Measurements from ENCODE around the gene PAGE4.
A peak's percentile ranks its signal among the peaks of the same experiment; 100 is the strongest.

PAGE4 gene, protein sequence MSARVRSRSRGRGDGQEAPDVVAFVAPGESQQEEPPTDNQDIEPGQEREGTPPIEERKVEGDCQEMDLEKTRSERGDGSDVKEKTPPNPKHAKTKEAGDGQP

DNA sequence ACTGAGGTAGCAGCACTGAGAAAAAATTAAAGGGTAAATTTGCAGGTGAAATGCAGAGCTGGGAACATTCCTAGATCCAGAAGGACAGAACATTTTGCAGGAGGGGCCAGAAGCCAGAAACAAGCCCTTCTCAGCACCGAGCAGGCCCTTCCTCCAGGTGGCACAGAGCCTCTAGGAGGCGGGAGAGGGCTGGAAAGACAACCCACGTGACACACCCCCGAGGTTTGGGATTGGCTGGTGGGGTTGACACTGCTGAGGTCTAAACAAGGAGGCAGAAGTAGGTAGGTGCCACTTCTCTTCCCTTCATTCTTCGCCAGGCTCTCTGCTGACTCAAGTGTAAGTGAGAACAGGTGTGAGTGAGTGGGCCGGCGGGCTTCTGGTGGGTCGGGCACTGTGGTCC, at the start of gene PAGE4:
PAGE4 (plus strand) TSS at position 288 of the 400 bp plus-strand sequence. CDS start 1,126 bp downstream, outside the sequence.
- DNase-seq = no peak

DNA sequence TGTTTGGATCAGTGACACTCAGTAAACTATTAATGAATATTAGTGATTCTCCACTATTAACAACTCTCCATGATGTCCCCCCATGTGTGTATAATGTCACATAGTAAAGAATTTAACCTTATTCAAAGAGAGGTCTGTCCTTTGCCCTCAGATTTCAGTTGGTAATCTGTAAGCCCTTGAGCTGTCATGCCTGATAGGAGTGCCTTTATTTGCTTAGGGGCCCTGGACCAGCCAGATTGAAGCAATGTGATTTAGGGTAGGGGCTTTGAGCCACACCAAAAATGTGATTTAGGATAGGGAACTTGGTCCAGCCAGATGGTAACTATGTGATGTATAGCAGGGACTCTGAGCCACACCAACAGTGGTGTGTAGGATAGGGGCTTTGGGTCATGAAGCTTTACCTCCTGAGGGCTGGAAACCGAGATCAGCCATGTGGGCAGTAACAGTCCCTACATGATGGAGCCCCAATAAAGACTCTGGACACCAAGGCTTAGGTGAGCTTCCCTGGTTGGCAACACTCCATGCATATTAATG, 44.3 kb upstream of the PAGE4 start:
- DNase-seq = no peak

DNA sequence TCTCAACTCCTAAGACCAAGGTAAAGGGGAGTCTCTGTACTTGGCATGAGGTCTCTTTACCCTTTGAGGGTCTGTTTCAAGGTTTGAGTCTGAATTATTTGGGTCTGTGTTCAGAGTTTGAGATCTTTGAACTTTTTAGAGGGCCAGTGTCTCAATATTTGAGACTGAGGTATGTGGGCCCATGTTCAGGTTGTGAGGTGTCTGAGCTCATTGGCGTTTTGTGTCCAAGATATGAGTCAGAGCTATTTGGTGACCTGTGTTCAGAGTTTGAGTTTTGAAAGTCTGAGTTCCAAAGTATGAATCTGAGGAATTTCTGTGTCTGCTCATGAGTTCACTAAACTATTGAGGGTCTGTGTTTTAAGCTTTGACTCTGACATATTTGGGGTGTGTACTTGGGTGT, 36.7 kb upstream of the PAGE4 start:
- DNase-seq = no peak

DNA sequence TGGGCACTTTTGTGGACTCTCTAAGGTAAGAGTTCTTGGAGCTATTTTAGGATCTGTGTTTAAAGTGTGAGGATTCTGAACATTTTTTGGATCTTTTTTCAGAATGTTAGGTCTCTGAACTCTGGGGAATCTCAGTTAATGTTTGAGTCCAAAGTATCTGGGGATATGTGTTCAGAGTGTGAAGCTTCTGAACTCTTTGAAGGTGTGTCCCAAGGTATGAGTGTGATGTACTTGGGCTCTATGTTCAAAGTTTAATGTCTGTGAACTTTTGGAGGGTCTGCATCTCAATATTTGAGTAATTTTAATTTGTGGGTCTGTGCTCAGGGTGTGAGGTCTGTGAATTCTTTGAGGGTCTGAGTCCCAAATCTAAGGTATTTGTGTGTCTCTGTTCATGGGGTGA, 35.4 kb upstream of the PAGE4 start:
- no peak for DNase-seq

DNA sequence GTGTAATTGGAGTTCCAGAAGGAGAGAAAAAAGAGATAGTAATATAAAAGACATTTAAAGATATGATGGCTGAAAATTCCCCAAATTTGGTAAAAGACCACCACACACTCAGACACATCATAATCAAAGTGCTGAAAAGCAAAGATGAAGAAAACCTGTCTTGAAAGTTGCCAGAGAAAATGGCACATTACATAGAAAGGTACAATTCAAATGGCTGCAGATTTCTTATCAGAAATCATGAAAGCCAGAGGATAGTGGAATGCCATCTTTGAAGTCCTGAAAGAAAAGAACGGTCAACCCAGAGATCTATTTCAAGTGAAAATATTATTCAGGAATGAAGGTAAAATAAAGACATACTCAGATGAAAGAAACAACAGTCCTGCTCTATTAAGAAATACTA, 29.3 kb upstream of the PAGE4 start:
- DNase-seq = no peak

DNA sequence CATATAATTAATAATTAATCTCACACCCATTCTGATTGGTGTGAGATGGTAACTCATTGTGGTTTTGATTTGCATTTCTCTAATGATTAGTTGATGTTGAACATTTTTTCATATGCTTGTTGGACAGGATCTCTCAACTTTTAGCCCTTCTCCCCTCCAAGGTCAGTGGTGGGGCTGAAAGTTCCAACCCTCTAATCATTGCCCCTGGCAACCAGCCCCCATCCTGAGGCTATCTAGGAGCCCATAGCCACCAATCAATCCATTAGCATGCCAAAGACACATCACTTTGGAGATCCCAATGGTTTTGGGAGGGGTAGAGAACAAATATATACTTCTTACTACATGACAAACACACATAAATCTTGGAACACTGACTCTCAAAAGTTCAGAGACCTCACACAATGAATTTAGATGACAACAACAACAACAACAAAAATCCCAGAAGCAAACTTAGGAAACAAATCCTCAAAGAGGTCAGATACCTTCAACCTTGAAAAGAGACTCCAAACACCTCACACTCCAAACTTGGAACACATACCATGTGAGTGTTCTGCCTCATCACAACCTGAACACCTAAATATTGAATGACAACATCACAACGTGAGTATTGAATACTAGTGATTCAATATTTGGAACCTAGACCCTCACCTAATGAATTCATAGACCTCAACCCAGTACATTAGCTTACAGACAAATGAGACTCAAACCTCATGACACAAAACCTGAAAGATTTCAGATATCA, 19.0 kb upstream of the PAGE4 start:
- DNase-seq = no peak

DNA sequence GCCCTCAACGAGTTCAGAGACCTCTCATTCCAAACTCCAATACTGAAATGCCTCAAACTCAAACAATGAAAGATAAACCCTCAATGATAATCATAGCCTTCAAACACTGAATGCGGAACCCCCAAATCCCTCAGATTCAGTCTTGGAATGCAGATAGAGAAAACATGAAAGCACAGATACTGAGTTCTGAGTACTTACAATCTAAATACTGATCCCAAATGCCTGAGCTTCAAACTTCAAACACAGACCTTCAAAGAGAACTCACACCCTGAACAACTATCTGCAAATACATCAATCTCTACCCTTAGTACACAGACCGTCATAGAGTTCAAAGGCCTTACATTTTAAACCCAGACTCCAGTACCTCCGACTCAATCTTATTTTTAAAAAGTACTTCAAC, 16.9 kb upstream of the PAGE4 start:
- no peak for DNase-seq

DNA sequence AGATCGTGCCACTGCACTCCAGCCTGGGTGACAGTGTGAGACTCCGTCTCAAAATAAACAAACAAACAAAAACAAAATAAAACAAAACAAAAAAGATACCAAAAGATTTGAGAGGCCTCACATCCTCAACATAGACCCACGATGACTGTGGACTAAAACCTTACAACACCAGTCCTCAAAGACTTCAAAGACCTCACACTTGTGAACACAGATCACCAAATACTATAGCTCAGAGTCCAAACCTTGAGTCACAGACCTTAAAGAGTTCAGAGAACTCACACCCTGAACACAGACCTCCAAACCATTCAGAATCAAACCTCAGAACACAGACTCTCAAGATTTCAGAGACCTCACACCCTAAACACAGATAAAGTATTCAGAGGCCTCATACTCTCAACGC, 12.7 kb upstream of the PAGE4 start:
- DNase-seq = no peak

DNA sequence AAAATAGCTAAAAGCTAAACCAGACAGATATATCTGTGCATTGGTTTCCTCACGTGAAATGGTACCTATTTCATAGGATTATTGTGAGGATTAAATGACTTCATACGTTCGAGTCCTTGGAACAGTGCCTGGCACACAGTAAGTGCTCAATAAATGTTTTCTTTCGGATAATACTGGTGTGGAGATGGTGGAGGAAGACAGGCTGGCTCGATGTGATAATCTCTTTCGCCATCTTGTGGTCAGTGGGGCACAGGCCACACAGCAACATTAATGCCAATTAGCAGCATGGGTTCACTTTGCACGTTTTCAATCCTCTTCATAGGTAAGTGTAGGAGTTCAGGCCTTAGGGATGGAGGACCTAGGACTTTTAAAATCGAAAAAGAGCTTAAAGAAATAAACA, 9.3 kb downstream of the PAGE4 start:
- DNase-seq = peak; percentile 0

DNA sequence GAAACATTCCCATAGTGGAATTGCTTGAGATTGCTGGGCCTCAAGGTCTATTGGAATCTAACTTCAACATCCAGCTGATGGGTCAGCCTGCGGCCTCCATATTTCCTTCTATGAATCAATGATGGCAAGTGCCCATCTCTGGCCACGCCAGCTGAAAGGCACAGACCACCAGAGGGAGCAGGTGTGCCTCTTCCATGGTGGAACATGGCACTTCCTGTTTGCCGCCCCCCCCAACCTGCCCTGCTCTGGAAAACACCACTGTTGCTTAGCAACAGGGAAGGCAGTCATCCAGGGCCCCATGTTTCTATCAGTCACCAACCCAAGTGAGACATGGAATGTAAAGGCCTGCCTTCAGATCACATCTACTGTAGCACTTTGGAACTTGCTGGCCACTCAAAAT, 11.6 kb downstream of the PAGE4 start:
- DNase-seq = peak; percentile 17

DNA sequence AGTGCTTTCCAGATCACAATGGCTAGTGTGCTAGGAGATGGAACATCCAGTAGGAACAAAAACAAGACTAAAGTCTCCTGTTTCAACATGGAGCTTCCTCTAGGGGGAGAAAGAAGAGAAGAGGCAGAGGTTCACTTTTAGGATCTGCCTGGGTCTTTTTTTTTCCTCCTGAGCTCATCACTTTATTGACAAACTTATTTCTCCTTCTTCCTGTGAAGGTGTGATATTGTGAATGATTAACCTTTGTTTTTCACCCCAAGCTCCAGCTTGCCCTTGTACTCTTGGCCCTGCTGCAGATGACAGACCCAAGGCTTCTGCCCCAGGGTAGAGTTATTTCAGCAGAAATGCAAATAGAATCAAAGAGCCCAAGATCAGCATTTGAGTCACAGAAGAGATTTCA, 13.5 kb downstream of the PAGE4 start:
- DNase-seq = no peak

DNA sequence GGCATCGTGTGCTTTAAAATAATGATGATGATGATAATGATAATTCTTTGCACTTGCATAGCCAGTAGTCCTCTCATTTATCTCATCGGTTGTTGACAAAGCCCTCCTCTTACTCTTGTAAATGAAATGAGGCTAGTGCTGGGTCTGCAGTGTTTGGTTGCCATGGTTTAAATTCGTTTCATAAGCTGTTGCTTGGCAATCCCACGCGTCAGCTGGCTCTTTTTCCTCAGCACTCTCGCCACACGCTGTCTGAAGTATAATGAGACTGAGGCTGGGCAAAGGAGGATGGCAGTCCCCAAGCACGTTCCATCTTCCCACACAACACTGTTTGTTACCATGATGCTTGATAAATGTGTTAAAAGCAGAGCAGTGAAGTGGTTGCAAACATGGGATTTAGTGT, 15.5 kb downstream of the PAGE4 start:
- no peak for DNase-seq

DNA sequence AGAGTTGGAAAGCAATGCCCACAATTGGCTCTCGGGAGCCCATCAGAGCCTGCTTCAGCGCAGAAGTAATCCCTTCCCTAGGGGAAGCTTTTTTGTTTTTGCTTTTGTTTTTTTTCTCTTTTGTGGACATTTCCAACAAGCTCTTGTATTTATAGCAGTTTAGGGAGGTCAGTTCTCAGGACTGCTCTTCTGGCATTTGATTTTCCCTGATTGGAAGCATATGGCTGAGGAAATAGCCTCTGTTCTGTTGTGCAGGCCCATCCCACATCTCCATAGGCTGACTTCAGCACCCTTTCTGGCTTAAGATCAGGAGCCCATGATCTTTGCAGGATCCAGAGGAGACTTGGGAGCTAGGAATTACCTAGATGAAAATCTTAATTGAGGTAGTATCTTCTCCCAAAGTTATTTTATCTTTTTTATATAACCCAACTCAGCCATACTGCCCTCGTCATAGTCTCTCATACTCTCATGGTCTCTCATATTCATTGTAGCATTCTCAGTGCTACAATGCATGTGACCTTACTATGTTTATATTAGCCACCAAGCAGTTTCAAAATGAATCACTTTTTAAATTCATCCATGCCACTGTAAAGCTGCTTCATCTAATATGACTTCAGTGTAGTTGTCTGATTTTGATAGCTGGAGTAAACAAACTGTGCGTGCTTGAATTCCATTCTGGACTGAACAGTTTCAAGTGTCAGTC, 16.7 kb downstream of the PAGE4 start:
- DNase-seq = no peak

DNA sequence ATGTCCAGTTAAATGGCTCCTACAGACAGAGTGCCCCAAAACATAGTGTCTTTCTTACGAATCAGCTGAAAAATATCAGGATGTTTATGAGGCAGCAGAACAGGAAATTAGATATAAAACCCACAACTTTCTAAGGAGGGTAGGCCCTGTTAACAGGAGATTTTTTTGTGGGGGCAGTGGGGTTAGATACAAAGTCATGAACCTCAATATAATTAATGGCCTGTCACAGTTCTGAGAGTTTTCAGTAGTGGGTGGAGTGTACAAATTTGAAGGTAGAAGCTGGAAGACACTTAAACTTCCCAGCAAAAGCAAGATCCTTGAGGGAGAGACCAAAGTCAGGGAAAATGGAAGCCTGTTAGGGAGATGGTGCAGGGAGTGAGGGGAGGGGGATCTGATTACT, 17.4 kb downstream of the PAGE4 start:
- DNase-seq = no peak

DNA sequence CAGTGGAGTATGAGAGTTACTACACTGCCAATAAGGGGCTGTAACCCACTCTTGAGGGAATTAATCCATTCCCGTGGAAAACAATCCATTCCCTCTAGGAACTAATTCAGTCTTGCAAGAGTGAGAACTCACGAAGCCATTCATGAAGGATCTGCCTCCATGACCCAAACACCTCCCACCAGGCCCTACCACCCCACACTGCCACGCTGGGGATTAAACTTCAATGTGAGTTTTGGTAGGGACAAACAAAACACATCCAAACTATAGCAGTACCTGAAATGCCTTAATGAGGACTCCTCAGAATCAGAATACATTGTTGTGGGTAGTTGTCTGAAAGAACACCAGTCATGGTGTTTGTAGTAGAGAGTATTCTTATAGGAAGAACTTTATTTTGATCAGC, 19.2 kb downstream of the PAGE4 start:
- no peak for DNase-seq

DNA sequence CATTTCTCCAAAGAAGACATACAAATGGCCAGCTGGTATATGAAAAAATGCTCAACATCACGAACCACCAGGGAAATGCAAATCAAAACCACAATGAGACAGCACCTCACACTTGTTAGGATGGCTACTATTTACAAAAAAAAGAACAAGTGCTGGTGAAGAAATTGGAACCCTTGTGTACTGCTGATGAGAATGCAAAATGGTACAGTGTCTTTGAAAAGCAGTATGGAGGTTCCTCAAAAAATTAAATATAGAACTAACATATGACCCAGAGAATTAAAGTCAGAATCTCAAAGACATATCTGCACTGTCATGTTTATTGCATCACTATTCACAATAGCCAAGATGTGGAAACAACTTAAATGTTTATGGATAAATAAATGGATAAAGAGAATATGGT, 20.9 kb downstream of the PAGE4 start:
- DNase-seq = no peak

DNA sequence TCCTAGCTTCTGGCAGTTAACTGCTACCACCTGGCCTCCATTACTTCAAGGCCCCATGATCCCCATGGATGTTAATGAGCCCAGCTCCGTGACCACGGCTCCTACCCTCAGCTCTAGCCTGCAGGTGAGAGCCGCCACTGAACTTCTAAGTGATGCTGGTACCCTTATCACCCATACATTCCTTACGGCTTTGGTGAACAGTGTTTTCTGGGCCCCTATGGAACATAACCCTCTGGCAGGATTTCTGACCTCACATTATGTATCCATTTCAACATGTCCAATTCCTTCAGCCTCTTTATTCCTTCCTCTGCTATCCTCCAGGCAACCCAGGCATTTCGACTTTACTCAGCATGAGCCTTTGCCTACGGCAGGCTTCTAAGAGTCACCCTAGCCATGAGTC, 24.6 kb downstream of the PAGE4 start:
- DNase-seq = no peak

DNA sequence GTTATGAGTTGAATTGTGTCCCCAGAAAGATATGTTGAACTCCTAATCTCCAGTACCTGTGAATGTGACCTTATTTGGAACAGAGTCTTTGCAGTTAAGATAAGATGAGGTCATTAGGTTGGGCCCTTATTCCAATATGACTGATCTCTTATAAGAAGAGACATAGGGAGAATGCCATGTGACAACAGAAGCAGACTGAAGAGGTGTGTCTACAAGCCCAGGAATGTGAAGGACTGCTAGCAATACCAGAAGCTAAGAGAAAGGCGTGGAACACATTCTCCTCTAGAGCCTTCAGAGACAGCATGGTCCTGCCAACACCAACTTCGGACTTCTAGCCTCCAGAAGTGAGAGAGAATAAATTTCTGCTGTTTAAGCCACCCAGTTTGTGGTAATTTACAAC, 27.7 kb downstream of the PAGE4 start:
- DNase-seq = no peak

DNA sequence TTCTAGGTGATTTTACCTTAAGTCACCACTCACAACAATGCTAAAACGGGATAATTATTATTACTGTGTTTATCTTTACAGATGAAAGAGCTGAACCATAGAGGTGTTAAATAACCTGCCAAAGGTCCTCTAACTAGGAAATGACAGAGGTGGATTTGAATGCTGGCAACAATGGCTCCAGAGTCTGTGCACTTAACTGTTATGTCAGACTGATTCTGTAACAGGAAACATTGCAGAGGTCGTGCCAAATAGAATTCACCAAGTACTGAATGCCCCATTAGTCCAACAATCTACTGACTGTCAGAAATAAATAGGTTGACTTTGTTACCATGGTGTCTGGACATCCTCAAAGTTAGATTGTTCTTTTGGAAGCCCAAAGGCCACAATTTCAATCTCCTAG, 29.2 kb downstream of the PAGE4 start:
- no peak for DNase-seq

DNA sequence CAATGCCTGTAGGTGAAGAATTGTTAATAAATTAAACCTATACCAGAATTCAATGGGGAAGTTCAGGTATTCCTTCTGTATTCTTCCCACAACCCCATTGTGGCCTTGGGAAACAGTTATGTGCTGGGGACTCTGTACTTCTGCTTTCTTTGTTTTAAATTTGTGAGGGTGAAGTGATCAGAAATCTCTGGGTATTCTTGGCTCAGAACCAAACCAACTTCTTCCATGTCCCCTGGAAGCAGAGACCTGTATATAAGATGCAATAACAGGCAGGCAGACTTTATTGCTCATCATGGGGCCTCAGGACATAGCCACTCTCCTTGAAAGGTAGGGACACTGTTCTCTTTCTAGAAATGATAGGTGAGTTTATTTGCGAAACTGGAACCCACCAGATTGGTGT, 30.4 kb downstream of the PAGE4 start:
- no peak for DNase-seq

DNA sequence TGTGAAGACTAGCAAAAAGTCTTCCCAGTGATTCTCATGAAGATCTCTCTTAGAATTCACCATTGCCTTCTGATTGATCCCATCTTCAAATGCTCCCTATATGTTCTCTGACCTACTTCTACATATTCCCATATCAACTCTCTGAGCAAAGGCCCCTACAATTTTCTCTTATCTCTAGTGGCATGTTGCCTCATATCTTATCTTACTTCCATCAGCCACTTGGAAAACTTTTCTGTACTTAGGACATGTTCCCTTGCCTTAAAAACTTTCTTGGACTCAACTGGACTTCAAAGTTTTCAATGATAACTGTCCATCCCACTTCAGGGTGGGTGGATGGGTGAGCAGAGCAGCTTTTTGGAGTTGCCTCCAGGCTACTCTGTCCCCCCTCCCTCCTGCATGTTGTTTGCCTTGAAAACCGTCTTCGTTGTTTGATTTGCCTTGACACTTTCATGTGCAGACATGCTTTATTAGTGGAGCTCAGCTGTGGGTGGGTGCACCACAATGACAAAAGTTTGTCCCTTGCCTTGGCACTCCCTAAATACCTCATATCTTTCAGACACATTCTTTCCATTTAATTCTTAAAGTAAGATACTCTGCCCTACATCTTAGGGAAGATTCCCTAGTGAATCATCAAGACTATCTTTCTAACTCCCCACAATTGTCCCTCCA, 31.9 kb downstream of the PAGE4 start:
- DNase-seq = no peak

DNA sequence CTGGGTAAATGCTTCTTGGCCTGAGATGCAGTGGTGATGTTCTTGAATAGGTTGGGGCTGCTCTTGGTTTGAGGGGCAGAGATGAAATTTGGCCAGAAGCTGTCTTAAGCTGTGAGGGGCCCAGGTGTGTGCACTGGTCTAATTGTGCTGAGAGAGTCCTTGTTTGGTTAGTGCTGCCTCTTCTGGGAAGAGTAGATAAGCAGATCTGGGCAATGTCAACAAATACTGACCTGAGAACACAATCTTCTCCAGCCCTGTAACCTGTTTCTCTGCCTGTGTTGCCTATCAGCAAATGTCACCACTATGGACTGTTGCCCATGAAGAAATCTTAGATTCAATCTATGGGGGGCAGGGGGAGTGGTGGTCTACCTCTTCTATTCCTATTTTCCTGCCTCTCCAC, 33.0 kb downstream of the PAGE4 start:
- no peak for DNase-seq

DNA sequence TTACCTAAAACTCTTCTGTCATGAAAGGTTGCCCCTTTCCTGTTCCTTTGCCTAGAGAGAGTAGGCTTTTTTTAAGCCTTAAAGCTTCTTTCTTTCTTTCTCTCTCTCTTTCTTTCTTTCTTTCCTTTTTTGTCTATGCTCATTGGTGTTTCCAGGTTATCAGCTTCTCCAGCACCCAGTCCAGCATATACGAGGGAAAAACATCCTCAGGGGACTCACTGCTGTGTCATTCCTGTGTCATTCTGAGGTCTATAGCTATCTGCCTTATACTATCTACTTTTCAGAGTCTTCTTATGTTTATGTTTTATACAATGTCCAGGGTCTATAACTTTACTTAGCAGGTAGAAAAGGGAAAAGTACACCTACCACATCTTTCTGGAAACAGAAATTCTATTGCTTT, 39.6 kb downstream of the PAGE4 start:
- no peak for DNase-seq

DNA sequence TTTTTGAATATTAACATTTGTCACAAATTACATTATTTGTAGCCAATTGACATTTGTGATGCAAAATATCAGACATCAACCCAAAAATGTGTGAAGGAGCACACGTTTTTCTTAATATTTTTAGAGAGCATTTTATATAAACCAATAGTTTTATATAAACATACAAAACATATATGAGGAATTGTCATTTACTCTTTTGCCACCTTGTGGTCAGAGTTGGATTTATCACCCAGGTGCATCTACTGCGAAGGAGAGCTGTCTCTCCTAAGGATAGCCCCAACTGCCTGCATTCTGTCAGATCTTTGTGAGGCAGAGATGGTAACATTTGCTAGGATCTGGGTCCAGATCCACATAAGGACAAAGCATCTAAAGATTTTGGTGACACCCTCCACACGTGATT, 47.6 kb downstream of the PAGE4 start:
- DNase-seq = peak; percentile 28

All from CD4-positive, alpha-beta T cell treated with Interleukin-4 for 4 hours (primary cell).